ENCODE data around the gene KIRREL3.
"Not testable (repeated sequence)": the region's sequence is repeated elsewhere in the genome, so short reads cannot be mapped to it uniquely, and the experiment has no call there.

DNA sequence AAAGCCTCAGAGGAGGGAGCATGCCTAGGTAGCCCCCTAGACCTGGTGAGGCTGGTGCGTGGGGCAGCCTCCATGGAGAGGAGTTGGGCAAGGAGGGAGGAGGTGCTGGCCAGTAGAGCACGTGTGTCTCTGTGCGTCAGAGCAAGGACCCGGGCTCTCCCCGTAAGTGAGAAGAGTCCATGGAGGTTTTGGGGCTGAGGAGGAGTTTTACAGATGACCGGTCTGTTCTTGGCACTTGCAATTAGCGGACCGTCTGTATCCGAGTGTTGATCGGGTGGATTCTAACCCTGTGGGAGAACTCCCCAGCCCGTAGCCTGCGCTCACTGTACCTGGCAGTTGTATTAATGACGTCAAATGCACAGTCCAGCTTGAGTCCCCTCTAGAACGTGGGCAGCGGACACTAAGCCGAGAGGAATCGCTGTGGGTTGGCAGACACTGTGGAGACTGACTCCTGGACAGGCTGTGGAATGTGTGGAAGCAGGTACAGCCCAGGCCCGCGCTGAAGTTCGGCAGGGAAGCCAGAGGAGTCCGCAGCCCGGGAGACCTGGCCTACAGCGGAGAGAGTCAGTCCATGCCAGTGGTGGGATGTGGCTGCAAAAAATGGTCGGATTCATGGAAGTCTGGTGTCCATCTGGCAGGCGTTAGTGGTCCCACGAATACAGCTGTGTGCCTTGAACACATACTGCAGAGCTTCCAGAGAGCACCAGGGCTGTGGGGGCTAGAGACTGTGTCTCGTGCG, 625.8 kb downstream of the KIRREL3 start:
- TF ChIP-seq EZH2 (IDR thresholded peaks at IDR 0.05); POLR2AphosphoS5 (IDR thresholded peaks at IDR 0.05; ENCODE audit: borderline replicate concordance, low read depth, low read length); FOXP2 (optimal IDR thresholded peaks at IDR 0.05; ENCODE audit: control extremely low read depth, extremely low read length, insufficient read depth): not testable (repeated sequence)

Measured in SK-N-MC (cell line).